GM19324 (cell line): ENCODE data around the gene MIDN.

Experiments
- ATAC-seq: cut with Tn5 transposase; IDR thresholded peaks from one replicate; pipeline ENCODE4 v1.9.1; 2021; ENCODE audit warnings: mild to moderate bottlenecking, moderate library complexity; ENCODE audit not compliant: unreplicated experiment, low FRiP score

Gene MIDN

DNA sequence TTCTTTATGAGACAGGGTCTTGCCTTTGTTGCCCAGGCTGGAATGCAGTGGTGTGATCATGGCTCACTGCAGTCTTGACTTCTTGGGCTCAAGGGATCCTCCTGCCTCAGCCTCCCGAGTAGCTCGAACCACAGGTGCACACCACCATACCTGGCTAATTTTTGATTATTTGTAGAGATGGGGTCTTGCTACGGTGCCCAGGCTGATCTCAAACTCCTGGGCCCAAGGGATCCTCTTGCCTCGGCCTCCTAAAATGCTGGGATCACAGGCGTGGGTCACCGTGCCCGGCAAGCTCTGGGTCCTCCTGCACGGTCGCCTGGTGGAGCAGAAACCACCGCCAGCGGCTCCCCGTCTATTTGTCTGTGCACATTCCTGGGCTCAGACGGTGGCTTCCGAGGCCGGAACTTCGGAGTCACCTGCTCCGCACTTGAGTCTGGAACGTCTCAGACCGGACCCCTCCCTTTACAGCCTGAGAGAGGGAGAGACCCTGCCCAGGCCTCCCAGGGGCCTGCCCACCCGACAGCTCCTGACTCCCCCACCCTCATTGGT, 59.4 kb downstream of the MIDN start:
- no peak for ATAC-seq

GRCh38 chr19:1308718-1309117, 60.3 kb downstream of the MIDN start:
- ATAC-seq: no peak
